GM19043 (cell line): ENCODE results near the gene PROSER3.
A peak's percentile ranks its signal among the peaks of the same experiment; 100 is the strongest.

Experiments
- ATAC-seq: cut with Tn5 transposase; IDR thresholded peaks from one replicate; pipeline ENCODE4 v1.9.1; 2021; ENCODE audit warnings: low read depth; ENCODE audit not compliant: unreplicated experiment

The PROSER3 gene

DNA sequence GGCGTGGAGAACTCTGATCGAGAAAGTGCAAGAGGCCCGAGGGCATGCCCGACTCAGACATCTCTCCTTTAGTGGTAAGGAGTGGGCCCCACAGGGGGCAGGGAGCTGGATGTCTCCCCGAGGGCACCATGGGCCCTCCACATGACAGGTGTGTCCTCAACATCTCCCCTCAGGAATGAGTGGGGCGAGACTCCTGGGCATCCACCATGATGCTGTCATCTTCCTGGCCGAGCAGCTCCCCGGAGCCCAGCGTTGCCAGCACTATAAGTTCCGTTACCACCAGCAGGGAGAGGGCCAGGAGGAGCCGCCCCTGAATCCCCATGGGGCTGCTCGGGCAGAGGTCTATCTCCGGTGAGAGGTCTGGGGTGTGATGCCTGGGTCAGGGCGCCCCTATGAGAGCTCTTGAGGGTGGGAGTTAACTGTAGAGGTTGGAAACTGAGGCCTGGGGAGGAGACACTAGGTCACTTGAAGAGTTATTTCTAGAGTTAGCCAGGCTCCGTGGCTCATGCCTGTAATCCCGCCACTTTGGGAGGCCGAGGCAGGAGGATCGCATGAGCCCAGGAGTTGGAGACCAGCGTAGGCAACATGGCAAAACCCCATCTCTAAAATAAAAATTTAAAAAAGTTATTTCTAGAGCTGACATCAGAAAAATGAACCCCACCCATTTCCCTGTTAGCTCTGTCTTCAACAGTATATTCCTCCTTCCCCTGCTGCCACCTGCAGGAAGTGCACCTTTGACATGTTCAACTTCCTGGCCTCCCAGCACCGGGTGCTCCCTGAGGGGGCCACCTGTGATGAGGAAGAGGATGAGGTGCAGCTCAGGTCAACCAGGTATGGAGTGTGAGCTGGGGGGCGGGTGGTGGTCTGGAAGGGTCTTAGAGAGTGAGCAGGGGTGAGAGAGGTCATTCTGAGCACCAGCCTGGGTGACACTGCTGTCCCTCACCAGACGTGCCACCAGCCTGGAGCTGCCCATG lies 20.8 kb upstream of the PROSER3 start:
- ATAC-seq = no peak

DNA sequence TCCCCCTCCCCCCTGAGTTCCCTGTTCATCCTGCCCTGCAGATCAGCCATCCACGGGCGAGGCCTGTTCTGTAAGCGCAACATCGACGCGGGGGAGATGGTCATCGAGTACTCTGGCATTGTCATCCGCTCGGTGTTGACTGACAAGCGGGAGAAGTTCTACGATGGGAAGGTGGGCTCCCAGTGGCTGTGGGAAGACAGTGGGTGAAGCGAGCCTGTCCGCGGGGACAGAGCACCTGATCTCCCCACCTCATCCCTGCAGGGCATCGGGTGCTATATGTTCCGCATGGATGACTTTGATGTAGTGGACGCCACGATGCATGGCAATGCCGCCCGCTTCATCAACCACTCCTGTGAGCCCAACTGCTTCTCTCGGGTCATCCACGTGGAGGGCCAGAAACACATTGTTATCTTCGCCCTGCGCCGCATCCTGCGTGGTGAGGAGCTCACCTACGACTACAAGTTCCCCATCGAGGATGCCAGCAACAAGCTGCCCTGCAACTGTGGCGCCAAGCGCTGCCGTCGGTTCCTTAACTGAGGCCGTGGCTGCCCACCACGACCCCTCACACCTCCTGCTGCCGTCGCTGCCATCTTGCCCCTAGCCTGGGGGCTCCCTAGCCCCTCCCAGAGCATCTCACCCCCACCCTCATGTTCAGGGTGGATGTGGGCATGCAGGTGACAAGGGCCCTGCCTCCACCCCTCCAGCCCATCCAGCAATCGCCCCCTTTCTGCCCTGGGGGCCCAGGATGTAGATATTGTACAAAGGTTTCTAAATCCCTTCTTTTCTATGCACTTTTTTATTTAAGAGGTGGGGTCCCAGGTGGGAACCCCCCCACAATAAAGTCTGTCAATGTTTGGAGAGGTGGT lies 19.7 kb upstream of the PROSER3 start:
- no peak for ATAC-seq

DNA sequence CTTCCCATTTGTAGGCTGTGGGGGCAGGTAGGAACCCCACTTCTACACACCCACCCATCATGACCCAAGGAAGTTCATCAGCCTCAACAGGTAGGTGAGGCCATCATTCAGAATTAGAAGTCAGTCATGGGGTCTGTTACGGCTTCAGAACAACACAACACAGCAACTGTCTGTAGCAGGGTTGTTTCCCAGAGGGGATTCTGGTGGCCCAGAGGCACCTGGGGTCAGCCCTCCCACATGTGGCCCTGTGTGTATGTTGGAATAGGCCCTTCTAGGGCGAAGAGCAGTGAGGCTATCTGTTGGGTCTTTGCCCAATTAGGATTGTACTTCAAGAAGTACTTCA lies 19.1 kb upstream of the PROSER3 start:
- no peak for ATAC-seq

DNA sequence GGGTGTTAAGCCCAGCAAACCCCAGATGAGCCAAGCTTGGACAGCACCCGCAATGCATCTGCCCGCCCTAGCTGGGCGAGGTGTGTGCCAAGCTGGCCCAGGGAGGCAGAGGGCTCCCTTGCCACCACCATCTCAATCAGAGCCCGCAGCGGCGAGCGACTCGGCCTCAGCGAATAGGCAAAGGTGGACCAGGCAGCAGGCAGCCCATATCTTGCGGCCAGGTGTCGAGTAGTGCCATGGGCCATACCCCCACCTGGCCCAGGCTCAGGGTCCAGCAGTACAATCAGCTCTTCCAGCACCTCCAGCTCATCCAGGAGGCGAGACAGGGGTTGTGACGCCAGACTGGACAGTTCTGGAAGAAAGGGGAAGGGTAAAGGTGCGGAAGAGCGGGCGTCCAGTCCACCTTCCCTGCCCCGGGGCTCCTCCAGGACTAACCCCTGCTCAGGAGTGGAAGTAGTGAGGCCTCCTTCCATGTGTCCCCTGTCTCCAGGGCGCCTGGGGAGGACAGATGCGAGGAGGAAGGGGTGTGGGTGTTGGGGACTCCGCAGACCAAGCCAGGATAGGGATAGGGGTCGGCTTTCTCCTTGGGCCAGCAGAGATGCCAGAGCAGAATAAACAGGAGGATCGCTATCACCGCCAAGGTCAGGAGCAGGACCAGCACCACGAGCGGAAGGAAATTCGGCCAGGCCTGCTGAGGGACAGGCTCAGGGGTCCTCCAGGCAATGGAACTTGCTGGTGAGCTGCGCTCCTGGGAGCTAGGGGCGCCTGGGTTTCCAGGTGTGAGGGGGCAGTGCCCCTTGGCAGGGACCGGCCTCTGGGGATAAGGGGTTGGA lies 18.5 kb upstream of the PROSER3 start:
- no peak for ATAC-seq

- ATAC-seq = peak; percentile 7
These were observed 17.9 kb upstream of the PROSER3 start for GRCh38 chr19:35740108-35740422.

DNA sequence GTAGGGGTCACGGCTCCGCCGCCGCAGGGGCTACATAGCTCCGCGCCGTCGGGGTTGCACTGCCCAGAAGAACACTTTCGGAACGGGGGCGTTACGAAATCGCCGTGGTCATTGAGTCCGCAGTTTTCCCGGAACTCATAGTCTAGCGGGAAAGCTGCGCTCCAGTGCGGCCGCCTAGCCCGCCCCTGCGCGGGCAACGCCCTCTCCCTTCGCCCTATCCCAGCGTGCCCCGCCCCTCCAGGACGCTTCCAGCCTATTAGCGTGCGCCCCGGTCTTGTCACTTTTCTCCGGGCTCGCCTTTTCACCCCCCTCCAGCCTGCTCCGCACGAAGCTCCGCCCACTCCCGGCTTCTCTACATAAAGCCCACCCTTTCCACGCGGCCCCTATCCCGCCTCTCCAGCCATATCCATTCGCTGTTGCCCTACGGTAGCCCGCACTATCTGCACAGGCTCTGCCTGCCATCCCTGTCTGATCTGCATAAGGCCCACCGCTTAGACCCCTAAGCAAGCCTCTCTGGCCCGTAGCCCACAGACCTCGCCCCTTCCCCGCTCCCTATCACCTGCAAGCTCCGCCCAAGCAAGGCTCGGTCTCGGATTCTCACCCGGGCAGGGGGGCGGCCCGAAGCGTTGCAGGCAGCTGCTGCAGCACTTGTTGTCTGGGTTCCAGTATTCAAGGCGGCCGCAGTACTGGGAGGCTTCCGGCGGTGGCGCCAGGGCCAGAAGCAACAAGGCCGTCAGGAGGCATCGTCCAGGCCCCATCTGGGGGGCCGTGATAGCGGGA lies 17.4 kb upstream of the PROSER3 start:
- peak; percentile 56 for ATAC-seq

DNA sequence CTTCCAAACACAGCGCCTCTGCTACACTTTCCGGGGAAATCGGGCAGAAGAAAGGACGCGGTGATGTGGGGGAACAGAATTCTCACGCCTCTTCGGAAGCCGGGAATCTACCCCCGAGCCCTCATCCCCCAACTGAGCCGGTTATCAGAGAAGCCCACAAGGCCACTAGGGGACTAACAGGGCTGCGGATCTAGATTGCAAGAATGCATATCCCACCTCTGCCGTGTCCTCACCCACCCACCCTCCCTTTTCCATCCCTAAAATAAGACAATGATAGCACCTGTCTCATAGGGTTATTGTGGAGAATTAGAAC lies 16.8 kb upstream of the PROSER3 start:
- ATAC-seq = no peak

GRCh38 chr19:35742121-35742724 lies 15.8 kb upstream of the PROSER3 start, which contains the start of gene IGFLR1:
Gene IGFLR1, minus strand, starts transcription at chr19:35742452. Its CDS starts 1,272 bp downstream, at chr19:35741180.
- no peak for ATAC-seq

GRCh38 chr19:35743640-35744429 lies 14.1 kb upstream of the PROSER3 start:
- ATAC-seq = no peak

DNA sequence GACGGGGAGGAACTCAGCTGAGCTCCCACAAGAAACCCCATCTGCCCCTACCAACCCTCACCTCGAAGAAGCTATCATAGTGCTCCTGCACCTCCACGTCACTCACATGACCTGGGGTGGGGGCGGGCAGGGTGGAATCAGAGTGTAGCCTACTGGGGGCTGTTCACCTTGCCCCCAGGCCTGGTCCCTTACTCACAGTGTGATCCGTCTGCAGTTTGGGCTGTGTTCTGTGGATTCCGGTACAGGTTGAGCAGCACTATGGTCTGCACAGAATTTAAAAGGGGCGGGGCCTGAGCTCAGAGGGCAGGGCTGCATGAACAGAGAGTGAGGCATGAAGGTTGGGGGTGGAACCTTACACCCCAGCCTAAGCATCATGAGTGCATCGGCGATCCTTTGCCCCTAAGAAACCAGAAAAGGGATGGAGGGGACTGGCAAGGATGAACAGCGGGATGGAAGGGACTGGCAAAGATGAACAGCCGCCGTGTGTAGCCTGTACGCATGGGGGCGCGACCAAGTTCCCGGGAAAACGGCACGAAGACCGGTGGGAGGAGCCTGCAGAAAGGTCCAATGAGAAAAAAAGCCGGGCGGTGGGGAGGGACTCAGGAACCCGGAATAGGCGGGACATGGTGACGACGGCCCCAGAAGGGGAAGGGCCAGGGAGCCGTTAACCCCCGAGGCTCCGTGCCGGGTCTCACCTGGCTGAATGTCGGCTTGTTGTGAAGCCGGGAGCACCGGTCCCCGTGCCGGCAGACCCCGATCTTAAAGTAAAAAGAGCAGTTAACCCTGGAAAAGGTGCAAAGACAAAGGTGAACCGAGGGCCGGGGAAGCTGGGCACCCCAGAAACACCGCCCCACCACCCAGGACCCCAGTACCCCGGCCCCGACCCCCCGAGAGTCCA lies 13.3 kb upstream of the PROSER3 start:
- no peak for ATAC-seq

- peak; percentile 28 for ATAC-seq
These were observed 12.5 kb upstream of the PROSER3 start, which contains the start of the genes PSENEN and U2AF1L4 for GRCh38 chr19:35745328-35746086. Gene PSENEN, plus strand, starts transcription at chr19:35745651. Its CDS starts 280 bp downstream, at chr19:35745931. Gene U2AF1L4, minus strand, starts transcription at chr19:35745418. Its CDS starts 27 bp downstream, at chr19:35745391.

GRCh38 chr19:35746087-35746462 lies 11.9 kb upstream of the PROSER3 start:
- no peak for ATAC-seq

DNA sequence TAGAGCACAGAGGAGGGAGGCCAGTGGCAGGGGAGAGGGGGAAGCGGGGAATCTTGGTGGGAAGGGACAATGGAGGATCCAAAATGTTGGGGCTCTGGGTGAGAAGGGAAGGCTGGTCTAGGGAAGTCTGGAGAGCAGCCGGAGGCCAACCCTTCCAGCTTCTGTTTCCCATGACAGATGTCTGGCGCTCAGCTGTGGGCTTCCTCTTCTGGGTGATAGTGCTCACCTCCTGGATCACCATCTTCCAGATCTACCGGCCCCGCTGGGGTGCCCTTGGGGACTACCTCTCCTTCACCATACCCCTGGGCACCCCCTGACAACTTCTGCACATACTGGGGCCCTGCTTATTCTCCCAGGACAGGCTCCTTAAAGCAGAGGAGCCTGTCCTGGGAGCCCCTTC lies 11.4 kb upstream of the PROSER3 start:
- ATAC-seq = no peak

DNA sequence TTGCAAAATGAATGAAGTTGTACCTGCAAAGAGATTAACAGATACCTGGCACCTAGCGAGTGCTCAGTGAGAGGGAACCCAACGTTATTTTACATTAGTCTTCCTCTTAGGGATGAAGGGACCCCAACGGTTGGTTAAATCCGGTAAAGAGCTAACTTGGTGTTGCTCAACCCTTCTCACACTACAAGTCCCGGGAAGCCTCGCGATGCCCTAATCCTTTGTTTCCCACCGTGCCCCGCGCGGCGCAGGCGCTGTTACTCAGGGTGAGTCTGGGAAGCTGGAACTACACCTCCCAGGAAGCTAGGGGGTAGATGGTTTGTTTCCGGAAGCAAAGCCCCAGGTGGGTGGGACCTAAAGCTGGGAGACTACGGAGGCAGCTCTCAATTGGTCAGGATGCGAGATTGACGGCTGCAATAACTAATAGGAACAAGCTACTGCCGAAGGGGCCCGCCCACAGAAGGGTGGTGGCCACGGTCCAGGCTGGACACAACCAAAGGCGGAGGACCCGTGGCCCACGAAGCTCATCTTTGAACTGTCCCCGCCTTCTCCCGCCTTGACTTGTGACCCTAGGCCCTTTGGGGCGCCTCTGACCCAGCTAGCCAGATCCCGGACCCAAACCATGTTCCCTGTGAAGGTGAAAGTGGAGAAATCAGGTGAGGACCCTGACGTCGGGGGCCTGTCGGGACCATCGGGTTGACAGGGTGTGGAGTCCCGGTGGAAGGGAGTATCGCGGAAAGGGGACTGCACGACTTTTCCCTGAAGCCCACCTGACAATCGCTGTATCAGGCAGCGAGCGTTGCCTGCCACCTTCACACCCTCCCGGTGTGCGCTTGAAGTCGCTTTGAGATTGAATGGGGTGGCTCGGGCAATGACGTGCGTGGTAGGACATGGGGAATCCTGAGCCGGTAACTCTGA lies 9.6 kb upstream of the PROSER3 start, which contains the start of gene LIN37:
Gene LIN37 (plus strand): TSS at position 471 of the 915 bp plus-strand sequence. CDS start 149 bp downstream, at position 620.
- ATAC-seq = peak; percentile 81

DNA sequence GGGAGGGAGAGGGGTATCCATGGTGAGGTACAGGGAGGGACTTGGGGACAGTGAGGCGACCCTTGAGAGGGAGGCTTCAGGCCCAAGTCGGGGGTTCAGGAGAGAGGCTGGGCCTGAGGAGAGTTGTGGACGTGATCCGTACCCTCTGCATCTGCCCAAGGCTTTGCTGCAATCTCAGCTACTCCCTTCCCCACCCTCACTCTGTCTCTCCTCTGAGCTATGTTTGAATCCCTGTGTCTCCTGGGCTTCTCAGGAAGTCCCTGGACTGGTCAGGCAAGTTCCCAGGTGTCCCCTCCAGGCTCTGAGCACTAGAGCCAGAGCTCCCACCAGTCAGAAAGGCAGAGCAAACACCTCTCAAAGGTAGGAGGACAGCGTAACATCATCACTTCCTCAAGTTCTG lies 7.8 kb upstream of the PROSER3 start:
- ATAC-seq = no peak
